HG02798 (cell line): ENCODE data around the gene KRT78.
"Not testable (repeated sequence)": the region's sequence is repeated elsewhere in the genome, so short reads cannot be mapped to it uniquely, and the experiment has no call there.

Source experiments
- ATAC-seq: cut with Tn5 transposase; IDR thresholded peaks from one replicate; pipeline ENCODE4 v1.9.1; 2021; ENCODE audit warnings: mild to moderate bottlenecking; ENCODE audit not compliant: unreplicated experiment, poor library complexity

Gene KRT78

DNA sequence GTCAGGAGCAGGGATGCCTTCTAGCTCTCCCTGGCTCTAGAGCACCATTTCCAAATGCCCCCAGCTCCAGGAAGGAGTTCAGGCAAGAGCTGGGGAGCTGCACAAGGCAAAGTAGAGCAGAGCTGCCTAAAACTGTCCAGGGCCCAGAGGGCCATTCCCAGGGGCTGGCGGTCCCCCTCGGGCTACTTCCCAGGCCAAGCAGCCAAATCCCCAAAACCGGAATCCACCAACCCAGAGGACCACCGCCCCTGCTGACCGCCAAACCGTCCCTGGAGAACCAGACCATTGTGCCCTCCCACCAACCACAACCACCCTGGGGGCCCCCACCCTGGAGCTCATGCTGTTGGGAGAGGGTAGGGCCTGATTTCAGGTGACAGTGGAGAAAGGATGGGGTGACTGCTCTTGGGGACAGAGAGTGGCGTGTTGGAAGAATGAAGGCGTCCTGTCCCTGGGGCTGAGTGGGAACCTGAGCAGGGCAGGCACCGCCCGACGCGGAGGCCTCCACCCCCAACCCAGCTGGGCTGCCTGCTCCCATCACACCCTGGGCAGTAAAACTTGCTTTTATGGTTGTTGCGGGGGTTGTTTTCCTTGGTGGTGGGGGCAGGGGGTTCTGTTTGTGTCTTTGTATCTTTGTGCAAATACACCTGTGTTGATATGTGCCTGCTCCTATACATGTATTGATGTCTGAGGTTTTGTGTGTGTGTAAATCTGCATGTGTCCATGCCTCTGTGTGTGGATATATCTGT lies 24.0 kb upstream of the KRT78 start:
- no peak for ATAC-seq

DNA sequence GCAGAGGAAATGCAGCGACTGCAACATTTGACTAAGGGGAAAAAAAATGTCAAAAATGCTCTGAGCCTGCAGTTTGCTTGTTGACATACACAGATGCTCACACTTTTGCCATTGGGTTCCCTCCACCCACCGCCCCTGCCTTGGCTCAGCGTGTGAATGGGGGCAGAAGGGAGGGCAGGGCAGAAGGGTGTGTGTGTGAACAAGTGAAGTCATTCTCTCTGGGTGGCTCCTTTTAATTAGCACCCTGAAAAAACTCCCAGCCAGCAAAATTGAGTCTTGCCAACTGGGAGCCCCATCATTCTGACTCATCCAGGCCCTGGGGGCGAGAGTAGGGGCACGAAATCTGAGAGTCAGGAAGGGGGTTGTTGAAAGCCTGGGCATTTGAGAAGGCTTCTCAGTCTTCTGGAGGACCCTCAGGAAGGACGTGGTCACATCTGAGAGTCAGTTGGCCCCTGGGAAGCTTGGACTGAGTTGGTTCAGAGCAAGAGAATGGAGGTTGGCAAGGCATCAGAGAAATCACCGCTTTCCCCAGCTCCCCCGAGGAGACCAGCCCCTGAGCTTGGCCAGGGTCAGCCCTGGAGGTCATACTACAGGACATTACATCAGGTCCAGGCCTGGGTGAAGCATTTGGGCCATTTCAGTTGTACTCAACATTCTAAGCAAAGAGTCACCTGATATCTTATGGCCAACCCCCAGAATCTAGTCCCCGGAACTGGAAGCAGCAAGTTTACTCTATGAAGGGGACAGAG lies 22.7 kb upstream of the KRT78 start:
- ATAC-seq = no peak

DNA sequence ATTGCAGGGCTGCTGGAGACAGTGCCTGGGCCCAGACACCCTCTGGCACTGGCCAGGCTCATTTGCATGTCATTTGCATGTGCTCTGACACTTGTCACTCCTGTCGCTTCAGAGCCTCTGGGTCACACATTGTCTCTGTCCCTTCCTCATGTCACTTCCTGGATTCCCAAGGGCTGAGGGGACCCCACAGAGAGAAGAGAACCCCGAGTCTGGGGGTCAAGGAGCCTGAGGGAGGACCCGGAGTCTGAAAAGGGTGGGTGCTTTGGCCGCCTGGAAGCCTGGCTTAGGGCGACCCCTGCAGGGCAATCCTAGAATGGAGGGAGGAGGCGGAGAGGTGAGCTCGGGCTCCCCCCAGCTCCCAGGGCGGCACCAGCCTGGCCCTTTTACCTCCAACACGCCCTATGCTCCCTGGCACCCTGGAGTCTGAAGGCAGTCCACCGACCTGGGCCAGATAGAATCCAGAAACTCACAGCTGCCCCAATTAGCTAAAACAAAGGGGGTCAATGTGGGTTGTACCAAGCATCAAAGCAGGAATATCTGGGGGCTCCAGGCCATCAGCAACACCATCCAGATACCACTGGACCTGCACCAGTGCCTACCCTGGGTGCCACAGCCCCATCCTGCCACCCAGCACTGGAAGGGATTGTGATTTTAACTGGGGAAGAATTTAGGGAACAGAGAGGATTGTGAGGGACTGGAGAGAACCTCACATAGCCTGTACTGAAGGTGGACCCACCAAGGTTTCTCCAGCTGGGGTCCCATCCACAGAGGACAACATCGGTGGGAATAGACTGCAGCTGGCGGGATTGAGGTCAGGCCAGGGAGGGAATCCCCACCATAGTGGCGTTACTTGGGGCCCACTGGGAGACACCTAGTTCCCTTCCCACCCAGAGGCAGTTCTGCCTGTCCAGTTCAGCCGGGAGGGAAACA lies 21.8 kb upstream of the KRT78 start:
- peak; percentile 57 for ATAC-seq

DNA sequence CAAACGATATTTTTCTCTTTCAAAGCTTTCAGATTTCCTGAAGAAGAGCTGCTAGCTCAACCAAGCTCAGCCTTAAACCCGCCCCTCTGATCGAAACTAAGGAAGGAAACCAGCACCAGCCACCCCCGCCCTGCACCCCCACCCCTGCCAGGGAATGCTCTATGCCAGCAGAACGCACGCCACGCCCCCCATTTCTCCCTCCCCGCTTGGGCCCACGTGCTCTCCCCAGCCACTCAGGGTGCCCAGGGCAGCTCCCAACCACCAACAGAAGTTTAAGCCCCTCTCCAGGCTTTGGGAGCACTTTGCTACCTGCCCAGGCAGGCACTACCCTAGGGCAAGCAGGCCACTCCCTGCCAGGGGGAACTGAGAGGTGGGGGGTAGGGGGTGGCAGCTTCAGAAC lies 18.8 kb upstream of the KRT78 start:
- ATAC-seq = no peak

DNA sequence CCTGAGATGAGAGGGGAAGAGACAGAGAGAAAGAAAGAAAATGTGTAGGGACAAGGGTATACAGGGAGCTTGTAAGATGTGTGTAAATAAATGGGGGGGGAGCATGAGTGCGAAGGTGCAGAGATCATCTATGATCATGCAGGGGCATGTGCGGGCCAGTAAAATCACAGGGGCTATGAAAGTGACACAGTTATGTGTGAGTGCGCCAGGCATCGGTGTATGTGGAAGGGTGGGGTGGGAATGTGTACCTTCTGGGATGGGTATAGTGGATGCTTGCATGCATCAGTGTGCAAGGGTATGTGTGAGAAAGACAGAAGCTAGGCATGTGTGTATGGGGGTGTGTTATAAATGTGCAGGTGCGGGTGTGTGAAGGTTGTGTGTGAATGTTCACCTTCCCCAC lies 18.4 kb upstream of the KRT78 start:
- ATAC-seq = no peak

DNA sequence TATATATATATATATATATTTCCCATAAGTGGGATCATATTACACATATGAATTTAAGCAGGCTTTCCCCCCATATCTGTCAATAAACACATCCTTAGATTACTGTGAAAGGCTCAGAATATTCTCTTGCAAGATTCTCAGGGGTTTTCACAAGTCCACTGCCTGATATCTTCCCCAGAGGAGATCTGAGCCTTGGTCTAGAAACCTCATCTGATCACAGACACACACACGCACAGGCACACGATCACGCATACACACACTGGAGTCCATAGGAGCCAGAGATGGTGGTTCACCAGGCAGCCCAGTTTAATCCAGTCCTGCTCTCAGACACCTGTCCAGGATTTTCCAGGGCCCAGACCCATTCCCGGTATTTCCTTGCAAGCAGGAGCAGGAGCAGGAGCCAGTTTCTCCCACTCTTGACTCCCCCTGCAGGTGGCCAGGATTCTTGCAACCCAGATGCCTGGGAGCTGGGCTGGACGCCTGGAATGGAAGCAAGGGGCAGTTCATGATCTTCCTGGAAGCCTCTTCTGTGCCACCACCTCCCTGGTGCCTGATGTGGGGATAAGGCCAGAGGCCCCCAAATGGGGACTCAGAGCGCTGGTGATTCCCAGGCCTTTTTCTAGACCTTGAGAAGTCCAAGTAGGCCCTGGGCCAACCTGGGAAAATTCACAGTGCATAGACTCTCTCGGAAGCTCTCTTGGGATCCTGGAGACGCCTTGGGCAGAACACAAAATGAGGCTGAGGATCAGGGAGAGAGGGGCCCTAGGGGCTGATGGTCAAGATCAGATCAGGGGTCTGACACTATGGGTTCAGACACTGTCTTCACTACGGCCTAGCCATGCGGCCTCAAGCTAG lies 16.5 kb upstream of the KRT78 start:
- no peak for ATAC-seq

DNA sequence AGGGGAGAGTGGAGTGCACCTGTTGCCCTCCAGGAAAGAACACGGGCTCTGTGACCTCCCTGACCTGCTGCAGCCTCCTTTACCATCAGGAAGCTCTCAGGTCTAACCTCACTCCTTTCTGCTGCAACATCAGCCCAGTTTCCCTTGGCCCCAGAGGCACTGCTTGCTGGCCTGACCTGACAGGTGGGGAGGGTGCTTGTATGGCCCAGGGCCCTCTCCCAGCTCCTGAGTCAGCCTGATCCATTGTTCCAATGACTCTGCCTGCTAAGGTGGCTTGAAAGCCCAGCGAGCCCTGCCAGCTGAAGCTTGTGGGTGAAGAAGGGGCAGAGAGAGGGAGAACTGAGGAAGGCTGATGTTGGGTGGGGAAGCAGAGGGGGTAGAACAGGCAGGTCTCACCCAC lies 13.2 kb upstream of the KRT78 start:
- no peak for ATAC-seq

DNA sequence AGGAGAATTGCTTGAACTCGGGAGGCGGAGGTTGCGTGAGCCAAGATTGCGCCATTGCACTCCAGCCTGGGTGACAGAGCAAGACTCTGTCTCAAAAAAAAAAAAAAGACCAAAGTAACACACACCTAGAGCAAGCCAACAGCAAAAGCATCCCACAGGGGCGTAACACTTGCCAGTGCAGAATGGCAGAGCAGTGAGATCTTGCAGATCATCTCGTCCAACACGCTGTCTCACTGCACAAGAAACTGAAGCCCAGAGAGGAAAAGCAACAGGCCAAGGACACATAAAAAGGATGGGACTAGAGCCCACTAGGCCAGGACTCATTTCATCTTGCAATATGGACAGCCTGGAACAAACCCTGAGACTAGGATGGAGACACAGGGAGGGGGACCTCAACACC lies 12.7 kb upstream of the KRT78 start:
- no peak for ATAC-seq

DNA sequence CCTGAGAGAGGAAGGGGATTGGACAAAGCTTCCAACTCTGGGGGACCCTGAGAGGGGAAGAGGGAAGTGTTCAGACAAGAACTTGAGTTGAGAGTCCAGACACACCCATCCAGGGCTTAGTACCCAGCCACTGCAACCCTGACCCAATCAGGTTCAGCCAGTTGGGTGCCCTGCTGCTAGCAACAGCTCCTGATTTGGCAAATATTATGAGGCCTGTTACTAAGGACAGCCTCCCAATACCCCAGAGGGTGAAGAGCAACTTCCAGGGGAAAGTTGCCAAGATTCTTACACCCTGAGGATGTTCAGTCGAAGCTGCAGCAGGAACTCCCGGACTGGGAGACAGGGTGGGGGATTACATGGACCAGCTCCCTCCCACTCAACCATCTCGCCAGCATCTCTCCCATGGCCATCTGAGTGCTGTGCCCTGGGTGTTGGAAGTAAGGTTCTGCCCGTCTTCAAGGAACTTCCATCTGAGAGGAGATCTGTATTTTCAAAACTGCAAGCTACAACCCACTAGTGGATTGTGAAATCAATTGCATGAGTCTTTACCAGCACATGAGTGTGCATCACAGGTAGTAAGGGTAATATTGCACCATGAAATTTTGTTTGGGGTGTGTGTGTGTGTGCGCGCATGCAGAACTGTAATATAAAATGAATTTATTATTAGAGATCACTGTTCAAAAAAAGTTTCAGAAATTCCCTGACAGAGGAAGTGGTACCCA lies 11.5 kb upstream of the KRT78 start:
- no peak for ATAC-seq

DNA sequence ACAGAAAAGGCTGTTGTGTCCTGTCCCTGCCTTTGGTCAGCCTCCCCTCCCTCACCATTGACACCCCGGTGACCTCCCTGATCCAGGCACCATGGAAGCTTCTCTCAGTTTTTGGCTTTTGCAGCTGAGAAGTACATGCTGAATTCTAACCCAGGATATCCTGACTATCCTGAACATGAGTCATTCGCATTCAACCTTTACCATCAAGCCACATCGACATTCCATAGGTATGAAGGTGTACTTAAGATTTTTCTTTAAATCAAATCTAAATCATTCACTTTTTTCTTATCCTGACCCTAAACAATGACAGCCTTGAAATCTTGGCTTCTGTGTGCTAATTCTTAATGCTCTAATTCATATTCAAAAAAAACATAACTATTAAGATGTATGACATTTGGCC lies 8.7 kb upstream of the KRT78 start:
- ATAC-seq = no peak

DNA sequence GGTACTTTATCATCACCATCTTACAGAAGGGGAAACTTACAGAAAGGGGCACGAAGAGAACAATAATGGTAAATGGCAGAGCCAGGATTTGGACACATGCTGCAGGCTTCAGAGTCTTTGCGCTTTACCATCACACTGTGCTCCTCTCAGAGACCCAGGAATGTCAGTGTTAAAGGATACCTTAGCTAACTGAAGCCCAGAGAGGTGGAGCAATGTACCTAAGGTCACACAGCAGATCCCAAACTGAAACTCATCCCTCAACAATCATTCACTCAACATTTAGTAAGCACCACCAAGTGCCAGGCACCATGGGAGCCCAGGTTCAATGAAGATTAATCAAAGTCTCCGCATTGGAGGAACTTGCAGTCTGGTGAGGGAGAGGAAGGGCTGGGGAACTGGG lies 8.0 kb upstream of the KRT78 start:
- ATAC-seq = no peak

DNA sequence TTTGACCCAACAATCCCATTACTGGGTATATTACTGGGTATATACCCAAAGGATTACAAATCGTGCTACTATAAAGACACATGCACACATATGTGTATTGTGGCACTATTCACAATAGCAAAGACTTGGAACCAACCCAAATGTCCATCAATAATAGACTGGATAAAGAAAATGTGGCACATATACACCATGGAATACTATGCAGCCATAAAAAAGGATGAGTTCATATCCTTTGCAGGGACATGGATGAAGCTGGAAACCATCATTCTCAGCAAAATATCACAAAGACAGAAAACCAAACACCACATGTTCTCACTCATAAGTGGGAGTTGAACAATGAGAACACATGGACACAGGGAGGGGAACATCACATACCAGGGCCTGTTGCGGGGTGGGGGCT lies 7.3 kb upstream of the KRT78 start:
- not testable (repeated sequence) for ATAC-seq

DNA sequence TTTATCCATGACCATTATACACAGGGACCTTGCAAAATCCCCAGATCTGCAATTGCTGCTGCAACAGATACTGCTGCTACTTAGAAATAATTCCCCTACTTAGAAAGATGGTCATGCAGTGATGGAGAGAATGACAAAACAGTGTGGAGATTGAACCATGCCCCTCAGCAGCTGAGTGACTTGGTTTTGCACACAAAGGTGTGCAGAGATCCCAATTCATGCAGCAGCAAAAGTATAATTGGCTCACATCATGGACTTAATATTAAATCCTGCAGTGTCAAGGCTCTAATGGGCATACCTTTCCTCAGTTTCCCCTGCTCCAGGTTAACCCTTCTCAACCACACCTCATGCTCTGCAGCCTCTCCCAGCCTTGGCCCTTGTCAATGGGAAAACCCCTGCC lies 3.0 kb upstream of the KRT78 start:
- no peak for ATAC-seq

DNA sequence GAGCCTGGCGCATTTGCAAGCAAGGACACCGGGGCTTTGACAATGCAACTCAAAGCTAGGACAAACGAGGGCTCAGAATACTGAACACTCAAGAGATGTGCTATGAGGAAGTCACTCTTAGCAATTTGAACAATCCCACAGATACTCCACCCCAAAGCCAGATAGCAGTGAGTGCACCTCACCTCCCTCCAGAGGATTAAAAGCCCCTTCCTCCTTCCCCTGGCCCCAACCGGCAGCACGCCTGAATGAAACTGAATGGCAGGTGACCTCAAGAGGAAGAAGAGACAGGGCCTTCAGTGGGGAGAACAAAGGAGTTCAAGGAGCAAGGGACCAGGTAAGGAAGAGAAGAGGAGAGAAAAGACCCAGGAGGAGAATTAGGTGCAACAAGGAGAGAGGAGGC lies 1.9 kb upstream of the KRT78 start:
- ATAC-seq = no peak

DNA sequence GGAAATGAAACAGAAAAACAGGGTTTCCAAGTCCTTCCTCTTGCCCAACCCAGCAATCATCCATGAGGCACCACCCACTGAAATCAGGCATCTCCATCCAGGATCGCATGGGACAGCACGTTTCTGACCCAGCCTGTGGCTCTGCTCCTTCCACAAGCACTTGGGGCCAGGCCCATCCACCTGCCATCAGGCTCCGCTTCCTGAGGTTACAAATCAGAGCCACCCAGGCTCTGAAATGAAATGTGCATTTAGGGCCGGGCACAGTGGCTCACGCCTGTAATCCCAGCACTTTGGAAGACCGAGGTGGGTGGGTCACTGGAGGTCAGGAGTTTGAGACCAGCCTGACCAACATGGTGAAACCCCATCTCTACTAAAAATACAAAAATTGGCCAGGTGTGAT lies 717 bp upstream of the KRT78 start:
- ATAC-seq = no peak

DNA sequence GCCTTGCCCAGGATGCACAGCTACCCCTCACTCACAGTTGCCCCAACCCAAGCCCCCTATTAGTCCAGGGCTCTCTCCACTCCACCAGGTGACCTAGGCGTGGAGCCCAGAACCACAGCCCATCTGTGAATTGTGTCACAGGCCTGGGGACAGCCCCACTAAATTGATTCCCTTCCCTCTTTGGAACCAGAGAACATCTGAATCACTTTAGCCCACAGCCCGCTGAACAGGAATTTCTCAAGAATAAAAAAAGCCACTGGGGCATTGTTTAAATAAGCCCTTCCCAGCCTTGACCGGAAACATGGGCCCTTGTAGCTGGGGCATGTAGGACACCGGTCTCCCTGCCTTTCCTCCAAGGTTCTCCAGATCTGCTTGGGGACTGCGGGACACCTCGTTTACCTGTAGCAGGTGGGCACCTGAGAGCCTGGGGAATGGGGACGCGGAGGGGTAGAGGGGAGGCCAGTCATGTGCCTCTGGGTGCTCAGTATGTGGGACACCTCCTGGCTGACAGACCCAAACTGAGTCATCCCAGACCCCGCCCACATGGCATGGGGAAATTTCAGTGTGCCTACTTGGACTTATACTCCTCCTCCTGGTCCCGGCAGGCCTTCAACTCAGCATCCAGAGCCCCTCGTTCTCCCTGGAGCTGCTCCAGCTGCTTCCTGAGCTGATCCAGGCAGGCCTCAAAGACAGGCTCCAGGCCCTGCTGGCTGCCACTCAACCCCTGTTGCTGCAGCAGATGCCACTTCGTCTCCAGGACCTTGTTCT lies 1.3 kb downstream of the KRT78 start:
- no peak for ATAC-seq

DNA sequence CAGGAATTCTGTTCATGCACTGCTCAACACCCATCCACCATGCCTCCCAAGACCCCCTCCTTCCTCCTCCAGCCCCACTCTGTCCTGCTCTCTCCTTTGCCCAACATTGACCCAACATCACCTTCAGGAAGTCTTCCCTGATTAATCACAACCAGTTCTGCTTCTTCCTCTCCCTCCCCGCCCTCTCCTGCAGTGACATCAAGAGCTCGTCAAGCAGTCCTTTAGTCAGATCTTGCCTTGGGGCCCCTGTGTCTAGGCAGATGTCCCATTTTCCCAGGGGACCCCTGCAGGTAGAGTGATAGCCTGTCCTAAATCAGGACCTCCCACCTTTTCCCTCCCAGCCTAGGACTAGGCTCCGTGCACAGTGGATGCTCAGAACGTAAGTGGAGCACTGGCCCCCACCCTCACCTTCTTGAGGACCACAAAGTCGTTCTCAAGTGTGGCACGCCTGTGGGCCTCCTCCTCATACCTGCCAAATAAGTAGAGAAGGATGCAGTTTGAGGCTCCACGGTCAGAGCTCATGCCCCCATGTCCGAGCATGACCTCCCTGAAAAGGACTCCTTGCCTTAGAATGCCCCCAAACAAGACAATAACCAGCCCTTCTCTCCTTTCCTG lies 2.3 kb downstream of the KRT78 start:
- no peak for ATAC-seq

DNA sequence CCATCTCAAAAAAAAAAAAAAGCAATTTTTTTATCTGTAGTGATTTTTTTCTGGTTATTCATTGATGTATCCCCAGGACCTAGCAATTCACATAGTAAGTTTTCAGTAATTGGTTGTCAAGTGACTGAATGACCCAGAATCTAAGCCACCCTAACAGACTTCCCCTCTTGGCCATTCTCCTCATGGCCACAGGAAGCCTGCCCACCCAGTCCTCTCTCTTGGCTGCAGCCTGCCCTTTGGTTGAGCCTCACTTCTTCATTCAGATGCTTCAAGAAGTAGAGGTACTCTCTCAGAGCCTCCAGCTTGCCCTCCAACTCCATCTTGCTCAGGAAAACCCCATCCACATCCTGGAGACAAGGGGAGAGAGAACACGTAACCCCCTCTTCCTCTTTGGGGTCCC lies 2.8 kb downstream of the KRT78 start:
- ATAC-seq = no peak
